WTC11 (cell line): ENCODE results near the gene STK10. TPM values are rescaled to one million over a fixed set of nuclear protein-coding genes. Genes with fewer than 3 reads are reported as not detected.

ENCODE experiments used
- ATAC-seq: fragments of 200-7000 bp; cut with Tn5 transposase; 2 replicates; pipeline ENCODE4 v1.10.0; 2021; ENCODE audit warnings: mild to moderate bottlenecking, moderate library complexity
- CTCF ChIA-PET: fragments of 300-600 bp; sonication (Branson Sonifier 250); formaldehyde crosslinking; loops from one replicate; lab custom pipeline; 2021; ENCODE audit warnings: antibody characterized with exemption; lab: Charles Lee
- POLR2A ChIA-PET: fragments of 350-600 bp; sonication (Branson Sonifier 250); formaldehyde crosslinking; loops from one replicate; lab custom pipeline; 2021; ENCODE audit warnings: antibody characterized with exemption; lab: Charles Lee
- DNase-seq: peaks from one replicate; pipeline ENCODE4 v3.0.0; 2021; ENCODE audit warnings: low spot score
- H3K27ac Mint-ChIP-seq: 2 replicates; pipeline ENCODE4 v1.8.0; 2021; ENCODE audit warnings: mixed read lengths
- H3K27me3 Mint-ChIP-seq: 2 replicates; pipeline ENCODE4 v1.8.0; 2021; ENCODE audit warnings: low read depth, mild to moderate bottlenecking, moderate library complexity, mixed read lengths
- H3K36me3 Mint-ChIP-seq: 2 replicates; pipeline ENCODE4 v1.8.0; 2021; ENCODE audit warnings: mixed read lengths
- H3K4me1 Mint-ChIP-seq: 2 replicates; pipeline ENCODE4 v1.8.0; 2022; ENCODE audit warnings: mixed read lengths
- H3K4me3 Mint-ChIP-seq: 2 replicates; pipeline ENCODE4 v1.8.0; 2021; ENCODE audit warnings: mild to moderate bottlenecking, moderate library complexity, mixed read lengths
- H3K9me3 Mint-ChIP-seq: 2 replicates; pipeline ENCODE4 v1.8.0; 2021; ENCODE audit warnings: mixed read lengths
- CREM ChIP-seq: sonication (generic); formaldehyde crosslinking; IDR thresholded peaks from 2 replicates; pipeline ENCODE4 v1.8.1; 2022; ENCODE audit warnings: mild to moderate bottlenecking, missing genetic modification reagents, moderate library complexity
- ELF4 ChIP-seq: sonication (generic); formaldehyde crosslinking; IDR thresholded peaks from 2 replicates; pipeline ENCODE4 v1.8.1; 2022; ENCODE audit warnings: low read depth, mild to moderate bottlenecking, moderate library complexity, missing genetic modification reagents
- EMX1 ChIP-seq: fragments of 250-450 bp; sonication (Bioruptor Pico); IDR thresholded peaks from 2 replicates; pipeline ENCODE4 v1.8.0; 2021; ENCODE audit warnings: mild to moderate bottlenecking
- ESRRA ChIP-seq: sonication (generic); formaldehyde crosslinking; IDR thresholded peaks from 2 replicates; pipeline ENCODE4 v1.8.1; 2022; ENCODE audit warnings: mild to moderate bottlenecking, missing genetic modification reagents, borderline replicate concordance
- FOXP1 ChIP-seq: sonication (generic); formaldehyde crosslinking; IDR thresholded peaks from 2 replicates; pipeline ENCODE4 v1.8.0; 2022; ENCODE audit warnings: missing genetic modification reagents, mild to moderate bottlenecking, moderate library complexity, borderline replicate concordance
- JAZF1 ChIP-seq: fragments of 250-450 bp; sonication (Bioruptor Pico); IDR thresholded peaks from 2 replicates; pipeline ENCODE4 v1.9.0; 2021; ENCODE audit warnings: moderate library complexity, mild to moderate bottlenecking, inconsistent platforms
- RELA ChIP-seq: sonication (generic); formaldehyde crosslinking; IDR thresholded peaks from 2 replicates; pipeline ENCODE4 v1.8.1; 2022; ENCODE audit warnings: missing genetic modification reagents, mild to moderate bottlenecking, borderline replicate concordance
- SOX15 ChIP-seq: fragments of 250-450 bp; sonication (Bioruptor Pico); IDR thresholded peaks from 2 replicates; pipeline ENCODE4 v1.9.0; 2021; ENCODE audit warnings: mild to moderate bottlenecking
- TCF7 ChIP-seq: sonication (generic); formaldehyde crosslinking; IDR thresholded peaks from 2 replicates; pipeline ENCODE4 v1.8.0; 2022; ENCODE audit warnings: mild to moderate bottlenecking, low read depth, missing genetic modification reagents, moderate library complexity
- TEAD1 ChIP-seq: sonication (generic); formaldehyde crosslinking; IDR thresholded peaks from 2 replicates; pipeline ENCODE4 v1.8.0; 2022; ENCODE audit warnings: mild to moderate bottlenecking, missing genetic modification reagents
- ZBTB21 ChIP-seq: sonication (generic); formaldehyde crosslinking; IDR thresholded peaks from 2 replicates; pipeline ENCODE4 v1.8.1; 2023; ENCODE audit warnings: mild to moderate bottlenecking, missing genetic modification reagents, borderline replicate concordance
- ZNF121 ChIP-seq: sonication (generic); formaldehyde crosslinking; IDR thresholded peaks from 2 replicates; pipeline ENCODE4 v1.8.0; 2023; ENCODE audit warnings: missing genetic modification reagents
- ZNF396 ChIP-seq: fragments of 250-450 bp; sonication (Bioruptor Pico); IDR thresholded peaks from 2 replicates; pipeline ENCODE4 v1.8.0; 2021; ENCODE audit warnings: mild to moderate bottlenecking, moderate library complexity, borderline replicate concordance
- total RNA-seq: library from RNA; stranded (reverse); gene quantifications from 3 replicates; pipeline ENCODE4 v1.2.3, GENCODE V29; 2021
- TF ChIP-seq, protein P1 (sequence below): sonication (generic); formaldehyde crosslinking; IDR thresholded peaks from 2 replicates; pipeline ENCODE4 v1.8.0; 2023; ENCODE audit warnings: missing genetic modification reagents, mild to moderate bottlenecking, borderline replicate concordance
- TF ChIP-seq, protein P2 (sequence below): sonication (generic); formaldehyde crosslinking; IDR thresholded peaks from 2 replicates; pipeline ENCODE4 v1.8.0; 2022; ENCODE audit warnings: mild to moderate bottlenecking, missing genetic modification reagents
- TF ChIP-seq, protein P3 (sequence below): sonication (generic); formaldehyde crosslinking; IDR thresholded peaks from 2 replicates; pipeline ENCODE4 v1.8.1; 2022; ENCODE audit warnings: mild to moderate bottlenecking, moderate library complexity, missing genetic modification reagents
- TF ChIP-seq, protein P4 (sequence below): sonication (generic); formaldehyde crosslinking; IDR thresholded peaks from 2 replicates; pipeline ENCODE4 v1.8.1; 2022; ENCODE audit warnings: mild to moderate bottlenecking, missing genetic modification reagents, moderate library complexity, borderline replicate concordance
- TF ChIP-seq, protein P5 (sequence below): fragments of 250-450 bp; sonication (Bioruptor Pico); IDR thresholded peaks from 2 replicates; pipeline ENCODE4 v2.1.2; 2022; ENCODE audit warnings: mild to moderate bottlenecking, moderate library complexity
- TF ChIP-seq, protein P6 (sequence below): sonication (generic); formaldehyde crosslinking; IDR thresholded peaks from 2 replicates; pipeline ENCODE4 v1.8.1; 2023; ENCODE audit warnings: mild to moderate bottlenecking, moderate library complexity, missing genetic modification reagents
- TF ChIP-seq, protein P7 (sequence below): sonication (generic); formaldehyde crosslinking; IDR thresholded peaks from 2 replicates; pipeline ENCODE4 v1.8.0; 2023; ENCODE audit warnings: missing genetic modification reagents

The STK10 gene
- total RNA-seq, 1 experiment from 2014 or later, result 20.5 TPM

DNA sequence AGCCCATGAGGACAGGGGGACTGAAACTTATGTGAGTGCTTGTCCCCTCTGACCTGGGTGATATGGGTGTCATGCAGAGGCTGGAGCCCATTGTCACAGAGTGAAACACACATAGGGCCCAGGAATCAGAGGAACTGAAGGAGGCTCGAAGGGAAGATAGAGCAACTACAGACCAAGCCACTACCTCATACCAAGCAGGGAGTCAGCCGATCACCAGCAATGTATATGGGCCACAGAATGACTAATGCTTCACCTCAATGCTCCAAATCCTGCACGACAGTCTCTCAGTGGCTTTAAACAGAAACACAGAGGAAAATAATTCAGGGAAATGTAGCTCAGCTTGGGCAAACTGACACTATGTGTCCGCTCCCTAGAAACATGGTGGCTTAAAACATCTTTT is 172.7 kb downstream of the STK10 start (continued):
- TF ChIP-seq, protein P1, sequence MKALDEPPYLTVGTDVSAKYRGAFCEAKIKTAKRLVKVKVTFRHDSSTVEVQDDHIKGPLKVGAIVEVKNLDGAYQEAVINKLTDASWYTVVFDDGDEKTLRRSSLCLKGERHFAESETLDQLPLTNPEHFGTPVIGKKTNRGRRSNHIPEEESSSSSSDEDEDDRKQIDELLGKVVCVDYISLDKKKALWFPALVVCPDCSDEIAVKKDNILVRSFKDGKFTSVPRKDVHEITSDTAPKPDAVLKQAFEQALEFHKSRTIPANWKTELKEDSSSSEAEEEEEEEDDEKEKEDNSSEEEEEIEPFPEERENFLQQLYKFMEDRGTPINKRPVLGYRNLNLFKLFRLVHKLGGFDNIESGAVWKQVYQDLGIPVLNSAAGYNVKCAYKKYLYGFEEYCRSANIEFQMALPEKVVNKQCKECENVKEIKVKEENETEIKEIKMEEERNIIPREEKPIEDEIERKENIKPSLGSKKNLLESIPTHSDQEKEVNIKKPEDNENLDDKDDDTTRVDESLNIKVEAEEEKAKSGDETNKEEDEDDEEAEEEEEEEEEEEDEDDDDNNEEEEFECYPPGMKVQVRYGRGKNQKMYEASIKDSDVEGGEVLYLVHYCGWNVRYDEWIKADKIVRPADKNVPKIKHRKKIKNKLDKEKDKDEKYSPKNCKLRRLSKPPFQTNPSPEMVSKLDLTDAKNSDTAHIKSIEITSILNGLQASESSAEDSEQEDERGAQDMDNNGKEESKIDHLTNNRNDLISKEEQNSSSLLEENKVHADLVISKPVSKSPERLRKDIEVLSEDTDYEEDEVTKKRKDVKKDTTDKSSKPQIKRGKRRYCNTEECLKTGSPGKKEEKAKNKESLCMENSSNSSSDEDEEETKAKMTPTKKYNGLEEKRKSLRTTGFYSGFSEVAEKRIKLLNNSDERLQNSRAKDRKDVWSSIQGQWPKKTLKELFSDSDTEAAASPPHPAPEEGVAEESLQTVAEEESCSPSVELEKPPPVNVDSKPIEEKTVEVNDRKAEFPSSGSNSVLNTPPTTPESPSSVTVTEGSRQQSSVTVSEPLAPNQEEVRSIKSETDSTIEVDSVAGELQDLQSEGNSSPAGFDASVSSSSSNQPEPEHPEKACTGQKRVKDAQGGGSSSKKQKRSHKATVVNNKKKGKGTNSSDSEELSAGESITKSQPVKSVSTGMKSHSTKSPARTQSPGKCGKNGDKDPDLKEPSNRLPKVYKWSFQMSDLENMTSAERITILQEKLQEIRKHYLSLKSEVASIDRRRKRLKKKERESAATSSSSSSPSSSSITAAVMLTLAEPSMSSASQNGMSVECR (CRISPR knock-in tag), result no peak

DNA sequence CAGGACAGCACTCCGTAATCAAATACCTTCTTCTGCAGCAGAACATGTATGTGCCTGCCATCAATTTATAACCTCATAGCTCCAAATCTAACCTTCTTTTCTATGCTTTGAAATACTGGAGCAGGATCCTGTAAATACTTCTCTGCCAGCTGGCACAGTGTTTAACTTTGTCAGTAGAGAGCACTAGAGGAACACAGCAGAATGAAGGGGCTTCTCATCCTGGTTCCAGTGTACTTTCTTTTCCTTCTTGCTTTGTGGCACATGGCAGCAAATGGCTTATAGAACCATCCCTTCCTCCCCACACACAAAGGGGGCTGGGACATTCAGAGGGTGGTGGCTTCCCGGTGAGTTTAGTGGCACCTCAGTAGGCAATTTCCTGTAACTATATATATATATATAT is 177.7 kb downstream of the STK10 start:
- no peak overlapping the region for H3K4me3 Mint-ChIP-seq
- H3K4me1 Mint-ChIP-seq, result peaks cover 37% of the 10 kb centered on the region
- peak overlapping the region; percentile 77 for H3K27ac Mint-ChIP-seq
- ChIA-PET CTCF (interaction anchor here (0.7 to 5.9 kb wide), 6 partner anchors 30 to 441 kb away, joined by 3 to 65 read pairs (median 6); no protein-coding TSS in a partner anchor), POLR2A (no interaction called here)
- DNase-seq, result no peak
- no peaks in the 10 kb centered on the region for H3K36me3 Mint-ChIP-seq
- peaks cover 35% of the 10 kb centered on the region for H3K27me3 Mint-ChIP-seq
- no peak for ATAC-seq
- TF ChIP-seq TEAD1 (CRISPR knock-in tag), result no peak
- TF ChIP-seq CREM, result no peak
- TF ChIP-seq EMX1 (CRISPR knock-in tag), result no peak
- TF ChIP-seq, protein P2, sequence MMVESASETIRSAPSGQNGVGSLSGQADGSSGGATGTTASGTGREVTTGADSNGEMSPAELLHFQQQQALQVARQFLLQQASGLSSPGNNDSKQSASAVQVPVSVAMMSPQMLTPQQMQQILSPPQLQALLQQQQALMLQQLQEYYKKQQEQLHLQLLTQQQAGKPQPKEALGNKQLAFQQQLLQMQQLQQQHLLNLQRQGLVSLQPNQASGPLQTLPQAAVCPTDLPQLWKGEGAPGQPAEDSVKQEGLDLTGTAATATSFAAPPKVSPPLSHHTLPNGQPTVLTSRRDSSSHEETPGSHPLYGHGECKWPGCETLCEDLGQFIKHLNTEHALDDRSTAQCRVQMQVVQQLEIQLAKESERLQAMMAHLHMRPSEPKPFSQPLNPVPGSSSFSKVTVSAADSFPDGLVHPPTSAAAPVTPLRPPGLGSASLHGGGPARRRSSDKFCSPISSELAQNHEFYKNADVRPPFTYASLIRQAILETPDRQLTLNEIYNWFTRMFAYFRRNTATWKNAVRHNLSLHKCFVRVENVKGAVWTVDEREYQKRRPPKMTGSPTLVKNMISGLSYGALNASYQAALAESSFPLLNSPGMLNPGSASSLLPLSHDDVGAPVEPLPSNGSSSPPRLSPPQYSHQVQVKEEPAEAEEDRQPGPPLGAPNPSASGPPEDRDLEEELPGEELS (CRISPR knock-in tag), result no peak
- TF ChIP-seq, protein P3, sequence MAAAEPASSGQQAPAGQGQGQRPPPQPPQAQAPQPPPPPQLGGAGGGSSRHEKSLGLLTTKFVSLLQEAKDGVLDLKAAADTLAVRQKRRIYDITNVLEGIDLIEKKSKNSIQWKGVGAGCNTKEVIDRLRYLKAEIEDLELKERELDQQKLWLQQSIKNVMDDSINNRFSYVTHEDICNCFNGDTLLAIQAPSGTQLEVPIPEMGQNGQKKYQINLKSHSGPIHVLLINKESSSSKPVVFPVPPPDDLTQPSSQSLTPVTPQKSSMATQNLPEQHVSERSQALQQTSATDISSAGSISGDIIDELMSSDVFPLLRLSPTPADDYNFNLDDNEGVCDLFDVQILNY, result no peak
- TF ChIP-seq ZNF121 (CRISPR knock-in tag), result no peak
- no peak for TF ChIP-seq SOX15 (CRISPR knock-in tag)
- no peak for TF ChIP-seq TCF7
- no peak for TF ChIP-seq JAZF1 (CRISPR knock-in tag)
- TF ChIP-seq RELA (CRISPR knock-in tag), result no peak
- H3K9me3 Mint-ChIP-seq, result no peaks in the 10 kb centered on the region

DNA sequence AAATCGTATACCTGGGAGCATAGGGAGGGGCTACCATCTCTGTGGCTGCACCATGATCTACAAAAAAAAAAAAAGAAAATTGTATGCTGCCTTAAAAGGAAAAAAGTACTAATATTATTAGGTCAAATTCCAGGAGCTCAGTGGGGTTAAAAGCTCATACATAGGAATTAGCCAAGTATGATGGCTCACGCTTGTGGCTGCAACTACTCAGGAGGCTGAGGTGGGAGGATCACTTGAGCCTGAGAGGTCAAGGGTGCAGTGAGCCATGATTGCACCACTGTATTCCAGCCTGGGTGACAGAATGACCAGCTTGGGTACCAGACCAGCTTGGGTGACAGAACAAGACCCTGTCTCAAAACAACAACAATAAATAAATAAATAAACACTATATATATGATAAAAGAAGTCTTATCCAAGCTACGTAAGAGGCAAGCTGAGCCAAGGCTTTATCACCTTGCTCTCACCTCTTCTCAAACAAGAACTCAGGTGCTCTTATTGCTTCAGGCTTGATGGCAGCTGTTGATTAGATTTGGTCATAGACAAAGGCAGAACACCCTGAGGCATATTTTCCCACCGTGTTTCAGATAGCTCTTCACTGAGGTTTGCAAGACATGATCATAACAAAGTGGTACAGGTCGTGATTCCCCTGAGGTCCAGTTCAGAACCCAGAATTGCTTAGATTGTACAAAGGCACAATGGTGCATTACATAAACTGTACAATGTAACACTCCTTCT is 178.3 kb downstream of the STK10 start:
- ChIA-PET POLR2A (interaction anchor here (1.1 kb wide), 1 partner anchor 35 kb away, joined by 3 read pairs; no protein-coding TSS in a partner anchor), CTCF (interaction anchor here (0.7 to 5.9 kb wide), 7 partner anchors 31 to 442 kb away, joined by 3 to 65 read pairs (median 4); no protein-coding TSS in a partner anchor)
- no peak for ATAC-seq
- Mint-ChIP-seq H3K9me3 (no peaks in the 10 kb centered on the region), H3K4me3 (0 out of 2 replicates have a peak overlapping the region, but pooled peaks have one; percentile 93), H3K4me1 (peaks cover 43% of the 10 kb centered on the region), H3K36me3 (no peaks in the 10 kb centered on the region), H3K27me3 (peaks cover 33% of the 10 kb centered on the region), H3K27ac (peak overlapping the region; percentile 95)
- no peak for DNase-seq
- TF ChIP-seq, protein P4, sequence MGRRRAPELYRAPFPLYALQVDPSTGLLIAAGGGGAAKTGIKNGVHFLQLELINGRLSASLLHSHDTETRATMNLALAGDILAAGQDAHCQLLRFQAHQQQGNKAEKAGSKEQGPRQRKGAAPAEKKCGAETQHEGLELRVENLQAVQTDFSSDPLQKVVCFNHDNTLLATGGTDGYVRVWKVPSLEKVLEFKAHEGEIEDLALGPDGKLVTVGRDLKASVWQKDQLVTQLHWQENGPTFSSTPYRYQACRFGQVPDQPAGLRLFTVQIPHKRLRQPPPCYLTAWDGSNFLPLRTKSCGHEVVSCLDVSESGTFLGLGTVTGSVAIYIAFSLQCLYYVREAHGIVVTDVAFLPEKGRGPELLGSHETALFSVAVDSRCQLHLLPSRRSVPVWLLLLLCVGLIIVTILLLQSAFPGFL (CRISPR knock-in tag), result no peak
- TF ChIP-seq ESRRA (CRISPR knock-in tag) (no peak), ZNF396 (CRISPR knock-in tag) (no peak), ZBTB21 (CRISPR knock-in tag) (no peak), JAZF1 (CRISPR knock-in tag) (no peak), FOXP1 (CRISPR knock-in tag) (no peak), ELF4 (CRISPR knock-in tag) (no peak)
- TF ChIP-seq, protein P5, sequence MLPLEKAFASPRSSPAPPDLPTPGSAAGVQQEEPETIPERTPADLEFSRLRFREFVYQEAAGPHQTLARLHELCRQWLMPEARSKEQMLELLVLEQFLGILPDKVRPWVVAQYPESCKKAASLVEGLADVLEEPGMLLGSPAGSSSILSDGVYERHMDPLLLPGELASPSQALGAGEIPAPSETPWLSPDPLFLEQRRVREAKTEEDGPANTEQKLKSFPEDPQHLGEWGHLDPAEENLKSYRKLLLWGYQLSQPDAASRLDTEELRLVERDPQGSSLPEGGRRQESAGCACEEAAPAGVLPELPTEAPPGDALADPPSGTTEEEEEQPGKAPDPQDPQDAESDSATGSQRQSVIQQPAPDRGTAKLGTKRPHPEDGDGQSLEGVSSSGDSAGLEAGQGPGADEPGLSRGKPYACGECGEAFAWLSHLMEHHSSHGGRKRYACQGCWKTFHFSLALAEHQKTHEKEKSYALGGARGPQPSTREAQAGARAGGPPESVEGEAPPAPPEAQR (CRISPR knock-in tag), result no peak
- TF ChIP-seq, protein P6, sequence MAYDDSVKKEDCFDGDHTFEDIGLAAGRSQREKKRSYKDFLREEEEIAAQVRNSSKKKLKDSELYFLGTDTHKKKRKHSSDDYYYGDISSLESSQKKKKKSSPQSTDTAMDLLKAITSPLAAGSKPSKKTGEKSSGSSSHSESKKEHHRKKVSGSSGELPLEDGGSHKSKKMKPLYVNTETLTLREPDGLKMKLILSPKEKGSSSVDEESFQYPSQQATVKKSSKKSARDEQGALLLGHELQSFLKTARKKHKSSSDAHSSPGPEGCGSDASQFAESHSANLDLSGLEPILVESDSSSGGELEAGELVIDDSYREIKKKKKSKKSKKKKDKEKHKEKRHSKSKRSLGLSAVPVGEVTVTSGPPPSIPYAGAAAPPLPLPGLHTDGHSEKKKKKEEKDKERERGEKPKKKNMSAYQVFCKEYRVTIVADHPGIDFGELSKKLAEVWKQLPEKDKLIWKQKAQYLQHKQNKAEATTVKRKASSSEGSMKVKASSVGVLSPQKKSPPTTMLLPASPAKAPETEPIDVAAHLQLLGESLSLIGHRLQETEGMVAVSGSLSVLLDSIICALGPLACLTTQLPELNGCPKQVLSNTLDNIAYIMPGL (CRISPR knock-in tag), result no peak
- TF ChIP-seq, protein P7, sequence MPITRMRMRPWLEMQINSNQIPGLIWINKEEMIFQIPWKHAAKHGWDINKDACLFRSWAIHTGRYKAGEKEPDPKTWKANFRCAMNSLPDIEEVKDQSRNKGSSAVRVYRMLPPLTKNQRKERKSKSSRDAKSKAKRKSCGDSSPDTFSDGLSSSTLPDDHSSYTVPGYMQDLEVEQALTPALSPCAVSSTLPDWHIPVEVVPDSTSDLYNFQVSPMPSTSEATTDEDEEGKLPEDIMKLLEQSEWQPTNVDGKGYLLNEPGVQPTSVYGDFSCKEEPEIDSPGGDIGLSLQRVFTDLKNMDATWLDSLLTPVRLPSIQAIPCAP (CRISPR knock-in tag), result no peak
